Neutrophil (primary cell): ENCODE data around the gene SALL3.
"Not testable (repeated sequence)": the region's sequence is repeated elsewhere in the genome, so short reads cannot be mapped to it uniquely, and the experiment has no call there.

ENCODE experiments used
- H3K27ac ChIP-seq: fragments of 200-600 bp; sonication (generic); 2 replicates; pipeline ENCODE4 v1.5.1; 2016; ENCODE audit warnings: mild to moderate bottlenecking, moderate library complexity
- H3K27me3 ChIP-seq: fragments of 200-600 bp; sonication (generic); 2 replicates; pipeline ENCODE4 v1.6.0; 2016; ENCODE audit warnings: mild to moderate bottlenecking
- H3K36me3 ChIP-seq: fragments of 200-600 bp; sonication (generic); 2 replicates; pipeline ENCODE4 v1.5.1; 2017
- H3K4me1 ChIP-seq, 2 experiments: fragments of 200-600 bp in 1 of 2; sonication (generic) in 1 of 2; 1 replicate in 1 of 2; 2 replicates in 1 of 2; pipeline versions ENCODE4 v1.5.1 to v1.6.1; 2013 to 2016; ENCODE audit warnings: low read depth in 1 of 2, low read length in 1 of 2, mild to moderate bottlenecking in 1 of 2, moderate library complexity in 1 of 2; ENCODE audit not compliant: control insufficient read depth in 1 of 2, insufficient read depth in 1 of 2
- H3K4me3 ChIP-seq, 2 experiments: fragments of 200-600 bp in 1 of 2; sonication (generic) in 1 of 2; 1 replicate in 1 of 2; 2 replicates in 1 of 2; pipeline ENCODE4 v1.5.1; 2013 to 2016; ENCODE audit warnings: low read depth in 1 of 2, low read length in 1 of 2, mild to moderate bottlenecking in 1 of 2, moderate library complexity in 1 of 2
- H3K9me3 ChIP-seq: fragments of 200-600 bp; sonication (generic); 2 replicates; pipeline ENCODE4 v1.5.1; 2016
- CTCF ChIP-seq: fragments of 200-600 bp; sonication (generic); IDR thresholded peaks from 2 replicates; pipeline ENCODE4 v1.5.1; 2016; ENCODE audit warnings: antibody characterized with exemption

Gene SALL3

GRCh38 chr18:78955051-78955450 is 24.6 kb upstream of the SALL3 start:
- H3K36me3 ChIP-seq = no peaks in the 10 kb centered on the region
- no peak overlapping the region for H3K4me3 ChIP-seq
- H3K27me3 ChIP-seq = no peaks in the 10 kb centered on the region
- no peaks in the 10 kb centered on the region for H3K9me3 ChIP-seq
- H3K27ac ChIP-seq = no peak overlapping the region
- no peaks in the 10 kb centered on the region for H3K4me1 ChIP-seq
- no peak for TF ChIP-seq CTCF

GRCh38 chr18:78957140-78957539 is 22.5 kb upstream of the SALL3 start:
- Histone ChIP-seq H3K36me3 (no peaks in the 10 kb centered on the region), H3K4me1 (no peaks in the 10 kb centered on the region), H3K9me3 (no peaks in the 10 kb centered on the region), H3K27me3 (no peaks in the 10 kb centered on the region), H3K27ac (no peak overlapping the region), H3K4me3 (no peak overlapping the region)
- no peak for TF ChIP-seq CTCF

GRCh38 chr18:78960709-78961108 is 18.9 kb upstream of the SALL3 start:
- Histone ChIP-seq H3K4me3 (no peak overlapping the region), H3K36me3 (no peaks in the 10 kb centered on the region), H3K27me3 (no peaks in the 10 kb centered on the region), H3K4me1 (no peaks in the 10 kb centered on the region), H3K9me3 (no peaks in the 10 kb centered on the region), H3K27ac (no peak overlapping the region)
- no peak for TF ChIP-seq CTCF

- Histone ChIP-seq H3K4me3 (no peak overlapping the region), H3K9me3 (no peaks in the 10 kb centered on the region), H3K4me1 (no peaks in the 10 kb centered on the region), H3K27me3 (peaks cover under 1% of the 10 kb centered on the region), H3K36me3 (no peaks in the 10 kb centered on the region), H3K27ac (no peak overlapping the region)
- TF ChIP-seq CTCF = no peak
Measured at GRCh38 chr18:78962098-78962497, 17.5 kb upstream of the SALL3 start.

- not testable (repeated sequence) for H3K4me3 ChIP-seq, H3K4me1 ChIP-seq, H3K9me3 ChIP-seq, H3K36me3 ChIP-seq, H3K27ac ChIP-seq
- H3K27me3 ChIP-seq = peaks cover 25% of the 10 kb centered on the region
Measured at GRCh38 chr18:78964727-78965126, 14.9 kb upstream of the SALL3 start.

GRCh38 chr18:78965260-78965659 is 14.4 kb upstream of the SALL3 start:
- TF ChIP-seq CTCF = no peak
- Histone ChIP-seq H3K4me1 (no peaks in the 10 kb centered on the region), H3K4me3 (no peak overlapping the region), H3K27ac (no peak overlapping the region), H3K9me3 (no peaks in the 10 kb centered on the region), H3K36me3 (no peaks in the 10 kb centered on the region), H3K27me3 (peaks cover 31% of the 10 kb centered on the region)
